ENCODE measurements around the gene CAP1. TPM values are rescaled to one million over a fixed set of nuclear protein-coding genes. Genes with fewer than 3 reads are reported as not detected.

The CAP1 gene
- polyA plus RNA-seq, 3 donors: 400 to 941 (median 876) TPM

GRCh38 chr1:40110389-40110788 lies 69.9 kb downstream of the CAP1 start:
- Histone ChIP-seq H3K36me3 (replicated peaks in 1 of 2; ENCODE audit: control insufficient read depth in 1 of 2, insufficient read depth in 2 of 2, low read length in 2 of 2) (no peaks in the 10 kb centered on the region), H3K27me3 (ENCODE audit: control insufficient read depth in 2 of 2, insufficient read depth in 2 of 2, low read length in 2 of 2) (no peaks in the 10 kb centered on the region), H2AFZ (ENCODE audit: insufficient read depth, low read depth, low read length, poor library complexity, severe bottlenecking) (no peak overlapping the region), H4K20me1 (ENCODE audit: insufficient read depth, low read length) (no peaks in the 10 kb centered on the region), H3K4me3 (replicated peaks in 1 of 3; ENCODE audit: low read depth in 2 of 3, low read length in 3 of 3) (no peak overlapping the region), H3K9me3 (replicated peaks in 1 of 2; ENCODE audit: control insufficient read depth in 1 of 2, insufficient read depth in 1 of 2, low read length in 2 of 2) (peaks cover 20 to 23% of the 10 kb centered on the region in 2 donors), H3K4me2 (replicated peaks; ENCODE audit: extremely low read depth, low read length, poor library complexity, severe bottlenecking) (no peak overlapping the region), H3K9ac (ENCODE audit: insufficient read depth, low read length, poor library complexity, severe bottlenecking) (no peak overlapping the region), H3K4me1 (ENCODE audit: control insufficient read depth in 1 of 2, insufficient read depth in 2 of 2, low read length in 2 of 2) (no peaks in the 10 kb centered on the region), H3K79me2 (ENCODE audit: insufficient read depth, low read length) (no peaks in the 10 kb centered on the region), H3K27ac (ENCODE audit: low read depth in 1 of 2, low read length in 2 of 2) (no peak overlapping the region)
- intact Hi-C loops (cut with micrococcal nuclease): no loop called here
- no peak for TF ChIP-seq CTCF (IDR thresholded peaks at IDR 0.05)
- H3K36me3 Mint-ChIP-seq: peaks cover 0 to 5% of the 10 kb centered on the region in 2 donors
- no peak overlapping the region for H3K4me3 Mint-ChIP-seq
- no peaks in the 10 kb centered on the region for H3K4me1 Mint-ChIP-seq
- peaks cover 28 to 47% (median 36%) of the 10 kb centered on the region in 7 donors for H3K9me3 Mint-ChIP-seq
- DNase-seq: no peak
- no peak overlapping the region for H3K27ac Mint-ChIP-seq
- peaks cover 2 to 5% (median 3%) of the 10 kb centered on the region in 3 donors for H3K27me3 Mint-ChIP-seq (ENCODE audit: low read depth in 3 of 3)

GRCh38 chr1:40114400-40114799 lies 73.9 kb downstream of the CAP1 start:
- H3K79me2 ChIP-seq (ENCODE audit: insufficient read depth, low read length): no peaks in the 10 kb centered on the region
- H3K36me3 Mint-ChIP-seq: peaks cover 0 to 5% of the 10 kb centered on the region in 2 donors
- no peak for DNase-seq
- no peak overlapping the region for H3K4me2 ChIP-seq (replicated peaks; ENCODE audit: extremely low read depth, low read length, poor library complexity, severe bottlenecking)
- 100% methylated on average over 2 of the region's 3 CpGs for WGBS (ENCODE audit: insufficient coverage)
- H3K27me3 Mint-ChIP-seq (ENCODE audit: low read depth in 3 of 3): peaks cover 2 to 11% (median 3%) of the 10 kb centered on the region in 3 donors
- no peak overlapping the region for H3K4me3 Mint-ChIP-seq
- H4K20me1 ChIP-seq (ENCODE audit: insufficient read depth, low read length): no peaks in the 10 kb centered on the region
- H3K9me3 ChIP-seq (replicated peaks in 1 of 2; ENCODE audit: control insufficient read depth in 1 of 2, insufficient read depth in 1 of 2, low read length in 2 of 2): peaks cover 18 to 19% of the 10 kb centered on the region in 2 donors
- H3K4me1 ChIP-seq (ENCODE audit: control insufficient read depth in 1 of 2, insufficient read depth in 2 of 2, low read length in 2 of 2): no peaks in the 10 kb centered on the region
- H3K27ac ChIP-seq (ENCODE audit: low read depth in 1 of 2, low read length in 2 of 2): no peak overlapping the region
- intact Hi-C loops (cut with micrococcal nuclease): no loop called here
- no peaks in the 10 kb centered on the region for H3K27me3 ChIP-seq (ENCODE audit: control insufficient read depth in 2 of 2, insufficient read depth in 2 of 2, low read length in 2 of 2)
- no peaks in the 10 kb centered on the region for H3K4me1 Mint-ChIP-seq
- peaks cover 20 to 41% (median 26%) of the 10 kb centered on the region in 7 donors for H3K9me3 Mint-ChIP-seq
- H3K9ac ChIP-seq (ENCODE audit: insufficient read depth, low read length, poor library complexity, severe bottlenecking): no peak overlapping the region
- no peak overlapping the region for H3K4me3 ChIP-seq (replicated peaks in 1 of 3; ENCODE audit: low read depth in 2 of 3, low read length in 3 of 3)
- no peak overlapping the region for H2AFZ ChIP-seq (ENCODE audit: insufficient read depth, low read depth, low read length, poor library complexity, severe bottlenecking)
- no peak overlapping the region for H3K27ac Mint-ChIP-seq
- H3K36me3 ChIP-seq (replicated peaks in 1 of 2; ENCODE audit: control insufficient read depth in 1 of 2, insufficient read depth in 2 of 2, low read length in 2 of 2): no peaks in the 10 kb centered on the region
- TF ChIP-seq CTCF (IDR thresholded peaks at IDR 0.05): no peak

Measured in CD14-positive monocyte (primary cell).